Activated CD4-positive, alpha-beta T cell treated with anti-CD3 and anti-CD28 coated beads, Interleukin-2, Interleukin-6, amounts not matched to agents 100 ng/mL and 50 ng/mL, durations not matched to agents 16 hours and 8 hours (primary cell): ENCODE data around the gene RALGDS.
A peak's percentile ranks its signal among the peaks of the same experiment; 100 is the strongest.
"Not testable (repeated sequence)": the region's sequence is repeated elsewhere in the genome, so short reads cannot be mapped to it uniquely, and the experiment has no call there.

Experiments
- DNase-seq: peaks from one replicate; pipeline ENCODE4 v3.0.0-alpha.2; 2020

The RALGDS gene

GRCh38 chr9:133064241-133065069 lies 56.6 kb downstream of the RALGDS start:
- no peak for DNase-seq

- no peak for DNase-seq
Measured at GRCh38 chr9:133063500-133064231, 57.4 kb downstream of the RALGDS start.

- DNase-seq = no peak
Measured at GRCh38 chr9:133063159-133063499, 57.9 kb downstream of the RALGDS start.

GRCh38 chr9:133062569-133062968 lies 58.5 kb downstream of the RALGDS start:
- not testable (repeated sequence) for DNase-seq

GRCh38 chr9:133061764-133062145 lies 59.3 kb downstream of the RALGDS start, which contains the start of gene CEL:
CEL (plus strand) TSS chr9:133061981; CDS start chr9:133062003, 22 bp downstream.
- not testable (repeated sequence) for DNase-seq

GRCh38 chr9:133061019-133061763 lies 59.8 kb downstream of the RALGDS start:
- DNase-seq = not testable (repeated sequence)

GRCh38 chr9:133060417-133060841 lies 60.6 kb downstream of the RALGDS start:
- peak; percentile 17 for DNase-seq

- peak; percentile 5 for DNase-seq
Measured at GRCh38 chr9:133059623-133060022, 61.4 kb downstream of the RALGDS start.

- DNase-seq = peak; percentile 60
Measured at GRCh38 chr9:133058550-133059320, 62.3 kb downstream of the RALGDS start.

- DNase-seq = no peak
Measured at GRCh38 chr9:133058071-133058470, 63.0 kb downstream of the RALGDS start.

- DNase-seq = no peak
Measured at GRCh38 chr9:133057553-133057952, 63.5 kb downstream of the RALGDS start.

- DNase-seq = peak; percentile 36
Measured at GRCh38 chr9:133057006-133057405, 64.0 kb downstream of the RALGDS start.

- no peak for DNase-seq
Measured at GRCh38 chr9:133056533-133056932, 64.5 kb downstream of the RALGDS start.

GRCh38 chr9:133055788-133056420 lies 65.1 kb downstream of the RALGDS start:
- no peak for DNase-seq

GRCh38 chr9:133054966-133055365 lies 66.1 kb downstream of the RALGDS start:
- no peak for DNase-seq

- DNase-seq = no peak
Measured at GRCh38 chr9:133054194-133054890, 66.7 kb downstream of the RALGDS start.

- no peak for DNase-seq
Measured at GRCh38 chr9:133051966-133052539, 69.0 kb downstream of the RALGDS start.

GRCh38 chr9:133051281-133051900 lies 69.6 kb downstream of the RALGDS start:
- DNase-seq = no peak

GRCh38 chr9:133050781-133051180 lies 70.3 kb downstream of the RALGDS start:
- no peak for DNase-seq

- no peak for DNase-seq
Measured at GRCh38 chr9:133050142-133050541, 70.9 kb downstream of the RALGDS start.

GRCh38 chr9:133049043-133049442 lies 72.0 kb downstream of the RALGDS start:
- no peak for DNase-seq
